SHP77 treated with DMSO at 0.1 percent for 48 hours (cell line): ENCODE results near the gene PSTPIP1.

Experiments used
- DNase-seq: peaks from one replicate; lab custom pipeline; 2025; lab: John Stamatoyannopoulos, UW

PSTPIP1 gene

DNA sequence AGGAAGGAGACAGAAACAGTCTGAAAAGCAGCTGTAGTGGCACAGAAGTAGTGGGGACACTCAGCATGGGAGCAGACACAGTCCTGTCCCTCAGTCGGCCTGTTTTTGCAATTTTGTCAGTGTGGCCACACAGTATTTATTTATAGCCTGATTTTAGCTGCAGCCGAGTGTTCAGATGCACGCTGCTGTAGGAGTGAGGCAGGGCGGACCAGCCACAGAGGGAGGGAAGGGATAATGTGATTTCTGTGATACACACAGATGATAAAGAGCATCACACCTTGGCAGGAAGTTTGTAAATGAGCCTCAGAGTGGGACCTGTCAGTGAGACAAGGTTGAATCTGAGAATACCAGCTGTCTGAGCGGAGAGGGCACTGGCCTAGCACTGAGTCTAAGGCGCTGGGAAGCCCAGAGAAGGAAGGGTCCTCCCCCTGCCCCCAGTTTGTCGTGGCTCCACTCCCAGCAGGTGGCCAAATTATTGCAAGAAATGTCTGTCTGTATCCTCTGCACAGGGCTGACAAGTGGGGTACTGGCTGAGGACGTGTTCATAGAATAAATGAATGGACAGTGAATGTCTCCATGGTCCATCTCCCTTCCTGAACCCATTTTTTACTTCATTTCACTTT lies 3.8 kb downstream of the PSTPIP1 start:
- no peak for DNase-seq

DNA sequence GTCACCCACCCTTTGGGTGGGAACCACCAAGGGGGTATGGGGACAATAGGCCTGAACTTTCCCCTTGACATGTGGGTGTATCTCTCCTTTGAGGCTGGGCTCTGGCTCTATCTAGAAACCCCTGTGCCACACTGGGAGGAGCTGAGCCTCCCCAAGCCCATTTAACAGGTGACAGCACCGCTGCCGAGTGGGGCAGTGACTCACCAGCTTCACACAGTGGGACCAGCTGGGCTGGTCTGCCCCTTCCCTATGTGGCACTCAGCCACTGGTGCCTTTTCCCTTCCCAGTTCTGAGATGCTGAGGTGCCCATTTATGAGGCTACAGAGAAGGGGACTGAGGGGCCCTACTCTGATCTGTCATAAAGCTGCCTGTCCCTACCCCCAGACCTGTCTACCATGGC lies 5.1 kb downstream of the PSTPIP1 start:
- no peak for DNase-seq

DNA sequence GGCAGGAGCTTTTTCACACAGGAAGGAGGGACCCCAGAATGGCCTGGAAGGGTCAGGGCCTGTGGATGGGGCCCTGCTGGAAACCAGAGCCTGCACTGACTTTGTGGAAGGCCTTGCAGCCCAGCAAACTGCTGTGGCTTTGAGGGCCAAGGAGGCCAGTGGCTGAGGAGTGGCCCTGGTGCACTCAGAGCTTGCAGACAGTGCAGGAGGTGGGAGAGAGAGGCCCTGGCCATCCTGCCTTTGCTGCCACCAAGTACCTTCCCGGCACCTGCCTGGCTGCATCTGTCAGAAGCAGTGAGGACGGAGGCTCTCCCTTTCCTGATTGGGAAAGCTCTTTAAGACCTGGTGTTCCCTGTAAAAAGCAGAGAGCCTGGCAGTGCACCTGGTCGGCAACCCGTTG lies 6.4 kb downstream of the PSTPIP1 start:
- DNase-seq, result no peak

DNA sequence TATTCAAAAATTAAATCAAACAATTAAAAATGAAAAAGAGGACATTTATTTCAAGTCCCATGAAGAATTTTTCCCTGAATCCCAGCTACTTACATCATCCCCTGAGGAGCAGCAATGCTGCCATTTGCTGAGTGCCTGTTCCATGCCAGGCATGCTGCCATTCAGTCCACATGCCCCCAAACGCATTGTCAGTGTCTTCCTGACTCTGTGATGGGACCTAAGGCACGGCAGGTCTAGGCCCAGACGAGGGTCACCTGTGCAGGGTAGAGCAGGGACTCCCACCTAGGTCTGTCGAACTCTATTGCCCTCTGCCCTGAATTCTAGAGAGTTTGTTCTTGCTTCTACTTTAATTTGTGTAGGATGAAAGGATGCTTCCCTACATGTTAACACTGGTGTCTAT lies 7.0 kb downstream of the PSTPIP1 start:
- no peak for DNase-seq

DNA sequence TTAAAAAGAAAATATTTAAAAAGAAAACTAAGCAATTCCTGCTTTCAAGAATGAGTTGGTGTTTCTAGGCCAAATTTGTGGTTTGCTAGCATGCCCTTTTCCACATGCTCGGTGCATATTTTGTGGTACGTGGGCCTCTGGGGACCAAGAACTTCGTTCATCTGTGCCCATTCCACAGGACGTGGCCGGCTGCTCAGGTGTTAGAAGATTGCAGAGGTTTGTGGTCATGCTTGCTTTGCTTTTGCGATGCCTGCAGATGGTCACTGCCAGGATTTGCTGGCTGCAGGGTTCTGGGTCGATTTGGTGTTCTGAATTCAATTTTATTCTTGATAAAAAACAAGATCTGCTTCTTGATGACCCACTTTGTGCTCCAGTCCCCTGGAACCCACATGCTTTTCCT lies 7.5 kb downstream of the PSTPIP1 start:
- no peak for DNase-seq

DNA sequence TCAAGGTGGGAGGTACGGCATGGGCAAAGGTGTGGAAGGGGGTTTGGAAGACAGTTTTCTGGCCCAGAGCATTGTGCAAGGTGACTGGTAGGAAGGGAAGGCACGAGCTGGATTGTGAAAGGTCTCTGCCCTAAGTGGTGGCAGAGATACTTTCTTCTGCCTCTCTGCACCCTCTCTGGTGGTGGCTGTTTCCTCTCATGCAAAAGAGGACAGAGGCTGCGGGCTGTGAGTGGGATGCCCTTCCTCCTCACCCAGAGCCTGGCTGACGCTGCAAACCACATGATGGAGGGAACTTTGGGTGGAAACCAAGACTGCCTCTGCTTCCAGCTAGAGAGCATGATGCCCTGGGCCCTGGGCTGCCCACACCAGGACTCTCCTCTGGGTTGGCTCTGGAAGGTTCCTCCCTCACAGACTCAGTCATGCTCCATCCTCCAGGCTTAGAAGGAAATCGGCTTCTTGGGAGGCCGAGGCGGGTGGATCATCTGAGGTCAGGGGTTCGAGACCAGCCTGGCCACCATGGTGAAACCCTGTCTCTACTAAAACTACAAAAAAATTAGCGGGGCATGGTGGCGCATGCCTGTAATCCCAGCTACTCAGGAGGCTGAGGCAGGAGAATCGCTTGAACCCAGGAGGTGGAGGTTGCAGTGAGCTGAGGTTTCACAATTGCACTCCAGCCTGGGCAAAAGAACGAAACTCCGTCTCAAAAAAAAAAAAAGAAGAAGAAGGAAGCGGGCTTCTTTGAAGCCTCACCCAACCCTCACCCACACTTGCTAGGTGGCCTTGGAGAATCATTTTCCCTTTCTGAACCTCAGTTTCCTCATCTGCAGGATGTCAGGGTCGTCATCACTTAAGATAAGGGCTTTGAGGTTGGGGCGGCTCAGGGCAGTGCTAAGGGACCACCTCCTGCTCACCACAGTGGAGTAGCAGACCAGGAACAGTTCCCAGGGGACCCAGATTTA lies 8.3 kb downstream of the PSTPIP1 start:
- DNase-seq, result no peak

DNA sequence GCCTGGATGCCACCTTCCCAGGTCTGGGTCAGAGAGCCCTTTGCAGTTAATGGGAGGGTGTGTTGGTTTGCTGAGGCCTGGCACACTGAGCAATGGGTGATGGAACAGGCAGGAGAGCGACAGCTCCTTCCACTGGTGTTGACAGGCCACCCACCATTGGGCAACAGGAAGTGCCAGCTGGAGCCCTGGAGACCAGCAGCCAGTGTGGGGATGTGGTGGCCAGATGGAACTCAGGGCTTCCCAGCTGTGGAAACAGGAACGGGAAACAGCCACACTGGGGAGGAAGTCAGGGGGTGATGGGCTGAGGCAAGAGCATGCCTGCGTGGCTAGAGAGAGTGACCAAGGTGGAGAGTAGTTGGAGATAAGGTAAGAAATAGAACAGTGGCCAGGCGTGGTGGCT lies 9.3 kb downstream of the PSTPIP1 start:
- no peak for DNase-seq

DNA sequence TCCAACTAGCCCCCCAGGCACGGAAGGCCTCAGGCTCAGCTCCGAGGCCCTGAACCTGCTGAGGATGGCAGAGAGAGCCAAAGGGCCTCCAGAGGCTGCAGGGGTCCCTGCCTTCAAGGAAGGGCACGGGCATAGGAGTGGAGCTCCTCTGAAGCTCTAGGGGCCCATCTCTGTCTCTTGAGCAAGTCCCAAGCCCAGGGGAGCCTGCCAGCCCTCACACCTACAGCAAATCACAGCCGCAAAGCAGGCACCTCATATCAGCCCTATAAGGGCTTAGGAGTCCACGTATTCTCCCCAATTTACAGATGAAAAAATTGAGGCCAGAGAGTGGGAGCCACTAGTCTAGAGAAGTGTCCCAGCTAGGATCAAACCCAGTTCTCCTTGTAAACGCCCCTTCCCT lies 14.2 kb downstream of the PSTPIP1 start:
- no peak for DNase-seq

DNA sequence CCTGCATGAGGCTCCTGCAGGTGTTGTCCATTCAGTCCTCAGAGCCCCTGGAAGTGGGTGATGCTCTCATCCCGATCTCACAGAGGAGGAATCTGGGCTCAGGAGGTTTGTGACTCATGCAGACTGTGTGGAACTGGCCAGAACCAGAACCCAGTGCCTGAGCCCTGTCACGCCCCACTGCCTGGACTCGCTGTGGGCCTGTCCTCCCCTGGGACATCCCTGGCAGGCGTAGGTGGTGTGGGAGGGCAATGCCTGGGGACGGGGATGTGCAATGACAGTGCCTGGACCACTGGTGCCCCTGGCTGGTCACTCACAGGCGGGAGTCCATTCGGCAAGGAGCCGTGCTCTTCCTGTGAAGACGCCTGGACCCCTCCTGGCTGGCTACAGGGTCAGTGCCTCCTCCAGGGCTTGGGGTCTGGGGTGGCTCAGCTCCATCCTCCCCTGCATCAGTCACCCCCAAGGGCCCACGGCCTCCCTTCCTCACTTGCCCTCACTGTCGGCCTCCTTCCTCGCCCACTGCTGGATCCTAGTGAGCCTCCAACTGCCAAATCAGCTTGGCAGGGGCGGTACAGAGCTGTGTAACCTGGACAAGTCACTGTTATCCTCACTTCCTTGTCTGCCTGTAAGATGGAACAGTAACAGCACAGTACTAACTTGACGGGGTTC lies 14.9 kb downstream of the PSTPIP1 start:
- DNase-seq, result no peak

DNA sequence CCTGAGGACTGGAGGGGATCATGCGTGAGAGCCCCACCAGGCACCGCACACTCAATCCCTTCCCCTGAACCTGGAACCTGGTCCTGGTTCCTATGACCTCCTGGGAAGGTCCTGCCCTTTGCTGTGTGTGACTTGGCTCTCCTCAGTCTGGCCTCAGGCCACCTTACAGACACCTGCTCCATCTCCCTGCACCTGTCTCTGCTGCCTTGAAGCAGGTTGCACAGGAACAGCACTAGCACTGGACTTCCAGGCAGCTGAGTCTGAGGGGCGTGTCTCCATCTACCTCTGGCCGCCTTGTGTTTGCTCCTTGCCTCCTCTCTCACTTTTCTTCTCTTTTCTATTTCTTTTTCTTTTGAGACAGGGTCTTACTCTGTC lies 15.4 kb downstream of the PSTPIP1 start:
- DNase-seq, result no peak

DNA sequence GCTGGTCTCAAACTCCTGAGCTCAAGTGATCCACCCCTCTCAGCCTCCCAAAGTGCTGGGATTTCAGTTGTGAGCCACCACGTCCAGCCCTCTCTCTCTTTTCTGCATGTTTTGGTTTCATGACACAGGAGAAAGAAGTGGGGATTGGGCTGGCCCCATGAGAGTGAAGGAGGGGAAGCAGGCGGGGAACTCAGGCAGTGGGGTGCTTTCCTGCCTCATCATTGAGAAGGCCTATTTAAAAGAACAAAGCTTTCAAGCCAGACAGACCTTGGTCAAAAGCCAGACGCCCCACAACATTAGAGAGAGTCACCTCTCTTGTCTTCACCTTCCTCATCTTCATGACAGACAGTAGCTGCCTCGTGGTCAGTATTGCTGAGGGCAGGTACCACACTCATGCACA lies 15.9 kb downstream of the PSTPIP1 start:
- no peak for DNase-seq

DNA sequence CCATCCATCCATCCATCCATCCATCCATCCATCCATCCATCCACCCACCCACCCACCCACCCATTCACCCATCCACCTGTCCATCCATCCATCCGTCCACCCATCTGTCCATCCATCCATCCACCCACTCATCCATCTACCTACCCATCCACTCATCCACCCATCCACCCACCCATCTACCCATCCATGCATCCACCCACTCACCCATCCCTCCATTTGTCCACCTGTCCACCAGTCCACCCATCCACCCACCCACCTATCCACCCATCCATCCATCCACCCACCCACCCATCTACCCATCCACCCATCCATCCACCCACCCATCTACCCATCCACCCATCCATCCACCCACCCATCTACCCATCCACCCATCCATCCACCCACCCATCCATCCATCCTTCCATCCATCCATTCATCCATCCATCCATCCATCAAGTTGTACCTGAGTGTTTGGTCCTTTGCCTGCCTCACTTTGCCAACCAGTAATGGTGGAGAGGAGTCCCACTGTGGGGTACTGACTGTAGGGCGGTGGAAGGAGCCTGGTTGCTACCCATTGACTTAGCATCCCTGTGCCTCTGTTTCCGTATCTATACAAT lies 17.3 kb downstream of the PSTPIP1 start:
- no peak for DNase-seq

DNA sequence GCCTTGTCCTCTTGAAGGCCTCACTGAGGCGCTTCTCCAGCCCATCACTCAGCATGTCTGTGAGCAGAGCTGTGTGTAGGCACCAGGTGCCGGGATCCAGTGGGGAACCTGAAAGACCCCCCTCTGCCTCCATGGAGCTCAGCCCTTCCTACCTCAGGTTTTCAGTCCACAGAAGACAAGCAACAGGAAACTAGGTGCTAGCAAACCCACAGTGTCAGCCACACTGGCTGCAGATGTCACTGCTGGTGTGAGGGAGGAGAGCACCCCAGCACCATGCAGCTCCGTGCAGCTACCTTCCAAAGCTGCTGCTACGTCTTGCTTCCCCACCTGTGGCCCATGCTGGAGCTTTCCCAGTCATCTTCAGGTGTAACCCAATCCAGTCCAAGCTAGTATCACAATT lies 17.9 kb downstream of the PSTPIP1 start:
- DNase-seq, result no peak

DNA sequence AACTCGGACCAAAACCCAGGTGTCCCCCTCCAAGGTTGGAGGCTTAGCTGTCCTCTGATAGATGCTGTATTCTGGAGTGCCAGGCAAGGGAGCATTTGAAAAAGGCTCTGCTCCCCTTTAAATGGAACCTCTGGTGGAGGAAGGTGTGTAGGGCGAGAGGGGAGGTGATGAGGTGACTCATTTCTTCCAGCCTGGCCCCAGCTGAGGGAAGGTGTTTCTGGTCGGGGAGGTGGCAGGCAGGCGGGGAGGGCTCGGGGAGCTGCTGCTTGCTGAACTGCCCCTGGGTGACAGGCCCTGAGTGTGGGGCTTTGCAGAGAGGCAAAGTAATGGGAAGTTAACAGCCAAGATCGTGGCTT lies 18.8 kb downstream of the PSTPIP1 start:
- no peak for DNase-seq

DNA sequence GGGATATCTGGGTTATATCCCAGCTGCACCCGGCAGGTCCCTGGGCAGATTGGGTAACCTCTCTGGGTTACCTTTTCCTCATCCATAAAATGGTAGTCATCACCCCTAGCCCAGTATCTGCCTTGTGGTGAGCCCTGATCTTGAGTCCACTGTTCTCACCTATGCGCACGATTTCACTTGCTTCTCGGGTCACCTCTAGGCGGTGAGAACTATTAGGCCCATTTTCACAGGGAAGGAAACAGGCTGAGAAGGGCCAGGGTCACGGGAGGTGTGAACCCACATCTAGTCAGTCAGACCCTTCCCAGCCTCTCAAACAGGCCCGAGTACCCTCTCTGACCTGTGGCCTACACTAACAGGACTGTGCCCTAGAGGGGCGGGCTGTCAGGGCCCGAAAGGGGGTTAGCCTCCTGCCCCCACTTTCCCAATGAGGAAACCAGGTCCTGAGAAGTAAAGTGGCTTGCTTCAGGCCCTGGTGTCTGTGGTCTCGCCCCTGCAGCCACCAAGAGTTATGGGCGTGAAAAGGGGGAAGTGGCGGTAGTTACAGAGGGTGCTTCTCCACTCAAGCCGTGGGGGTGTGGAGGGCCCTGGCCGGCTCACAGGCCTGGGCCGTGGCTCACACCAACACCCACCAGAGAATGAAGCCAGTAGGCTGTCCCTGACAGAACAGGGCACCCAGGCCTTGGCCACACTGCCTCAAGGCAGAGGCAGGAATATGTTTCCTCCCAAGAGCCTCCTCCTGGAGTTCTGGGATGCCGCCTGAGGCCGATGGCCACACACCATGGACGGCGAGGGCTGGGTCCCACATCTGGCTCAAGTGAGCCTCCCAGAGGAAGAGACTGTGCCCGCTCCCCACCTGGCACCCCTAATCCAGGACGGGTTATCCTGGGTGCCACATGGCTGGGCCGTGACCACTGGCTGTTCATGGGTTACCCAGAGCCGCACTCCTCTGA lies 19.5 kb downstream of the PSTPIP1 start:
- DNase-seq, result no peak

DNA sequence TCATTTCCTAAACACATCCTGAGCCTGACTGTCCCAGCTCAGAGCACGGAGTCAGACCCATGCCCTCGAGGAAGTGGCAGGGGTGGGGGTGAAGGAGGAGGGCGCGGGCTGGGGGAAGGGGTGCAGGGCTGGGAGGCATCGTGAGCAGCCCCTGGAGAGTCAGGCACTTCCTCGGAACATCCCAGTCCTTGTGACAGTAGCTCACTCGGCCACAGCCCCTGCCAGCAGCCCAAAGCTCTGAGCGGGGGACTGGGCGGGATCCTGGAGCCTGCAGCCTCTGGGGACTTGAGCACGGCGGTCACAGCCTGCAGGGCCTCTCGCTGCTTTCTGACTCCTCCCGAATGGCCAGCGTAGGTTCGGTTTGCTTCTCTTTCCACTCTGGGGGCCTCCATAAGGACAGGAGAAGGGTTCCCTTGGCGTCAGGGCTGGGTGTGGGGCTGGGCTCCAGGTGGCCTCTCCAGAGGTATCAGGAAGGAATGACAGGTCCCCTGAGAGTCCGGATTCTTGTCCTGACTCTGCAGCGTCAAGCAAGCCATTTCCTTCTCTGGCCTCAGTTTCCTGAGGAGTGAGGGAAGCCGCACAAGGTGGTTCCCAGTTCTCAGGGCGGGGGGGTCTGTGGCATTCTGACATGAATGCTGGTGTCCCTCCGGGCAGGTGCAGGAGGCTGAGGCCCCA lies 20.9 kb downstream of the PSTPIP1 start:
- DNase-seq, result no peak

DNA sequence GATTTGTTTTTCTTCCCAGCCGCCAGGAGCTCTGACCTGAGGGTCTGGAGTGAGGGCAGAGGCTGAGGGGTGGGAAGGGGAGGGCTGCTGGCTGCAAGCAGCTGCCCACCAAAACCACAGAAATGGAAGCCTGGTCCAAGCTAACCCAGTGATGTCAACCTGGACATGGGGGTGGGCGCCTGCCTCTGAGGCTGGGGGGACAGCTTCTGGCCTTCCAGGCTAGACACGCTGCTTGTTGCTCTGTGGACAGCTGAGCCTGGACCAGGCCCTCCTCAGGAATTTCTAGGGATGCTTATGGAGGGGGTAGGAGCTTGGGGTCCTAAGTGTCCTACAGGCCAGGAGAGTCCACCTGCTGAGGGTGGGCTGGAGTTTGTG lies 21.4 kb downstream of the PSTPIP1 start:
- DNase-seq, result no peak

DNA sequence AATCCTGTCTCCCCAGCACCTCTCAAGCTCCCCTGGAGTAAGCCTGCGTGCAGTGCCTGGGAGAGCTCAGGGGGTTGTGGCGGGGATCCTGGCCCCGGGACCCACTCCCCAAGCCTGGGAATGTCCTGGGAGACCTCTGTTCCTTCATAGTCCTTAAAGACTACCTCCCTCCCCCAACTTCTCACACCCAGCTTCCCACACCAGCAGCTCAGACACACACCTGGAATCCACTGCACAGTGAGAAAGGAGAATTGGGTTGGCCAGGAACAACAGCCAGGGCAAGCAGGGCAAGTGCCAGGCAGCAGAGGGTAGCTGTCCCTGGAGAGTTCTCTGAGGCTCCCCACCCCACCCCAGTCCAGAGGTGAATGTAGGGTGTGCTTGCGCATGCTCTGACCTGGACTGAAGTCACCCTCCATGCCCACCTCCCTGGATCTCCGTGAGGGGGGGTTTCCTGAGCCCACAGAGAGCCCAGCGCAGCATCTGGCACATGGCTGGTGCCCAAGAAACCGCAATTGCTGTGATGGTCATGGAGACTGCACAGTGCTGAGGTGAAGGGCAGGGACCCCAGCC lies 22.2 kb downstream of the PSTPIP1 start:
- DNase-seq, result no peak

DNA sequence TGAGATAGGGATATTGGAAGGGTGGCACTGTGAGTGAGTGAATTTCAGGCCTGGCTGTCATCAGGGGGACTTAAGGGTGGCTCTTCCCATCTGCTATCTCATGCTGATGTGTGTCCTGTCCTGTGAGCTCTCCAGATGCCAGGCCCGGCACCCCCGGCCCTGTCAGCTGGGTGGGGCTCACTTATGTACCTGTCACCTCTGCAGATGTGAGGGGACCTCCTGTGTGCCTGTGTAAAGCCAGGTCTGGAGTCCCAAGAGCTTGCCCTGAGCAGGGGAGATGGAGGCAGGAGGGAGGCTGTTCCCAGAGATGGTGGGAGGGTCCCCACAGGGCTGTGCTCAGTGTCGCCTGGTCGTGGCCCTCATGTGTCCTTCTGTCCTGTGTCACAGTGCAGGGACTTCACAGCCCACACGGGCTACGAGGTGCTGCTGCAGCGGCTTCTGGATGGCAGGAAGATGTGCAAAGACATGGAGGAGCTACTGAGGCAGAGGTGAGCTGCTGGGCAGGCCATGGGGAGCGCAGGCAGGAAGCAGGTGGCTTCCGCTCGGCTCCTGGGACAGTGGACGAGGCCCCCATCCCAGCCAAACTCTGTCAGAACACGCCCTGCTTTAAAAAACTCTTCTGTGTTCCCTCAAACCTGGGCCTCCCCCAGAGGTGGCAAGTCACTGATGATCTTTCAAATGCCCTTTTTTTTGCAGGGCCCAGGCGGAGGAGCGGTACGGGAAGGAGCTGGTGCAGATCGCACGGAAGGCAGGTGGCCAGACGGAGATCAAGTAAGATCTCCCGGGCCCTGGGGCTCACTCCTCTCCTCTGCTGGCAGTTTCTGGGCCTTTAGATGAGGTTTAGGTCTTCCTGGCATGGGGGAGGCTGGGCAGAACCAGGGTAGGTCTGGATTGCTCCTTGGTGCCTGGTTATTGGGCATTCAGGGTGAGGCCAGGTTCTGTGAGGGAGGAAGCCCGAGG lies 23.1 kb downstream of the PSTPIP1 start:
- no peak for DNase-seq
